ENCODE measurements around the gene NUDCD2. TPM values are rescaled to one million over a fixed set of nuclear protein-coding genes. Genes with fewer than 3 reads are reported as not detected.
"Not testable (repeated sequence)": the region's sequence is repeated elsewhere in the genome, so short reads cannot be mapped to it uniquely, and the experiment has no call there.

NUDCD2 gene
- total RNA-seq, 1 donor from 2014 or later = 11.8 TPM

DNA sequence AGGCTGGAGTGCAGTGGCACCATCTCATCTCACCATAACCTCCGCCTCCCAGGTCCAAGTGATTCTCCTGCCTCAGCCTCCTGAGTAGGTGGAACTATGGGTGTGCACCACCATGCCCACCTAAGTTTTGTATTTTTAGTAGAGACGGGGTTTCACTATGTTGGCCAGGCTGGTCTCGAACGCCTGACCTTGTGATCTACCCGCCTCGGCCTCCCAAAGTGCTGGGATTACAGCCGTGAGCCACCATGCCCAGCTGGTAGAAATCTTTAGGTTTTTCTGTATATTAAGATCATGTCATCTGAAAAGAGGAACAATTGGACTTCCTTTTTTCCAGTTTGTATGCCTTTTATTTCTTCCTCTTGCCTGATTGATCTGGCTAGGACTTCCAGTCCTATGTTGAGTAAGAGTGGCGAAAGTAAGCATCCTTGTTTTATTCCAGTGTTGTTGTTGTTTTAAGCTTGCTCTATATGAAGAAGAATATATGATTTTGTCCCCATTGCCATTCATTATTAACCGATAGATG lies 63.0 kb downstream of the NUDCD2 start:
- DNase-seq (ENCODE audit: missing footprints); ATAC-seq; intact Hi-C loops (cut with DNase I): not testable (repeated sequence)

Other genes with a start within 250 kb of the NUDCD2 start
- gene CCNG1, start 22.5 kb downstream of the NUDCD2 start, total RNA-seq = 94.2 TPM
- gene HMMR, start 530 bp upstream of the NUDCD2 start, total RNA-seq = 0.92 TPM
- gene MAT2B, start 45.5 kb upstream of the NUDCD2 start, total RNA-seq = 59.1 TPM

Measured in Right ventricle myocardium inferior (tissue), 1 donor.